ENCODE results near the gene TF.

- no peak for TF ChIP-seq ATF2 (tag by site-specific recombination; IDR thresholded peaks at IDR 0.05; ENCODE audit: low read depth)
- TF ChIP-seq ZNF274 (IDR thresholded peaks at IDR 0.05; ENCODE audit: low read length) = no peak
- no peak for TF ChIP-seq ZNF274 (tag by site-specific recombination; IDR thresholded peaks at IDR 0.05; ENCODE audit: borderline replicate concordance)
These were observed 93.0 kb downstream of the TF start for GRCh38 chr3:133838916-133839800.

Measured in HEK293 (cell line).